Stimulated activated naive CD8-positive, alpha-beta T cell treated with anti-CD3 and anti-CD28 coated beads, Interleukin-15, Interleukin-2, amounts not matched to agents 100 U/mL and 50 U/mL, for 24 hours (primary cell): ENCODE measurements around the gene AGAP3.

Source experiments
- ATAC-seq: fragments of 150-1000 bp; cut with Tn5 transposase; one replicate; pipeline ENCODE4 v1.10.0; 2021
- DNase-seq: peaks from one replicate; pipeline ENCODE4 v3.0.0; 2021

Gene AGAP3

DNA sequence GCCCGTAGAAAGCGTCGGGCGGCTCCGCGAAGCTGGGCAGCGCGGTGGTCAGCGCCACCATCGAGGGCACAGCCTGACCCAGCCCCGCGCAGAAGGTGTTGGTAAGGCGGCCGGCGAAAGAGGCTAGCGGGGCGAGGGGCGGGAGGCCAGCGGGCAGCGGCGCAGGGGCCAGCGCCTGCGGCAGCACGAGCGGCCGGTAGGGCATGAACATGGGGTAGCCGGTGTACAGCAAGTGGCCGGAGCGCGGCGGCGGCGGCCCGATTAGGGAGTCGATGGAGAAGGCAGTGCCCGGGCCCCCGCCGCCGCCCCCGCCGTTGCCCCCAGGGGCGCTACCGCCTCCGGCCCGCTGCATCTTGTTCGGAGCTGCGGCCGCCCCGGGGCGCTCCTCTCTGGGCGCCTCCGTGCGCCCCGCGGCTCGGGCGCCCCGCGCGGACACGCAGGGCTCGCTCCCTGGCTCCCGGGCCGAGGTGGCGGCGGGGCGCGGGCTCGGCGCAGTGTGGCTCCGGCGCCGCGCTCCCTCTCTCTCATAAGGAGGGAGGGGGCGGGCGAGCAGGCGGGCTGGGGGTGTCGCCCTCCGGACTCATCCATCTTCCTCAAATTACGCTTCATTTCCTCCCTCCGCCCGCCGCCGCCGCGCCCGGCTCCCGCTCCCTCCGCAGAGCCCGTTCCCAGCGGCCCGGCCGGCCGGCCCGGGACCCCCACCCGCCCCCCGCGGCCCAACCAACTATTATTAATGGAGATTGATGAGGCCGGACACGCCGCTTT lies 81.1 kb downstream of the AGAP3 start, which contains the start of gene GBX1:
Gene GBX1 (minus strand): TSS at position 498 of the 765 bp plus-strand sequence. CDS start 146 bp downstream, at position 352.
- ATAC-seq (no peak), DNase-seq (peak; percentile 21)

GRCh38 chr7:151168003-151168786 lies 81.9 kb downstream of the AGAP3 start:
- ATAC-seq (peak; percentile 82), DNase-seq (peak; percentile 78)

GRCh38 chr7:151168787-151169162 lies 82.5 kb downstream of the AGAP3 start:
- DNase-seq (no peak), ATAC-seq (no peak)

- DNase-seq = peak; percentile 87
- ATAC-seq = peak; percentile 77
Measured at GRCh38 chr7:151172273-151173141, 86.2 kb downstream of the AGAP3 start.

- DNase-seq (no peak), ATAC-seq (no peak)
Measured at GRCh38 chr7:151173386-151174245, 87.3 kb downstream of the AGAP3 start.

DNA sequence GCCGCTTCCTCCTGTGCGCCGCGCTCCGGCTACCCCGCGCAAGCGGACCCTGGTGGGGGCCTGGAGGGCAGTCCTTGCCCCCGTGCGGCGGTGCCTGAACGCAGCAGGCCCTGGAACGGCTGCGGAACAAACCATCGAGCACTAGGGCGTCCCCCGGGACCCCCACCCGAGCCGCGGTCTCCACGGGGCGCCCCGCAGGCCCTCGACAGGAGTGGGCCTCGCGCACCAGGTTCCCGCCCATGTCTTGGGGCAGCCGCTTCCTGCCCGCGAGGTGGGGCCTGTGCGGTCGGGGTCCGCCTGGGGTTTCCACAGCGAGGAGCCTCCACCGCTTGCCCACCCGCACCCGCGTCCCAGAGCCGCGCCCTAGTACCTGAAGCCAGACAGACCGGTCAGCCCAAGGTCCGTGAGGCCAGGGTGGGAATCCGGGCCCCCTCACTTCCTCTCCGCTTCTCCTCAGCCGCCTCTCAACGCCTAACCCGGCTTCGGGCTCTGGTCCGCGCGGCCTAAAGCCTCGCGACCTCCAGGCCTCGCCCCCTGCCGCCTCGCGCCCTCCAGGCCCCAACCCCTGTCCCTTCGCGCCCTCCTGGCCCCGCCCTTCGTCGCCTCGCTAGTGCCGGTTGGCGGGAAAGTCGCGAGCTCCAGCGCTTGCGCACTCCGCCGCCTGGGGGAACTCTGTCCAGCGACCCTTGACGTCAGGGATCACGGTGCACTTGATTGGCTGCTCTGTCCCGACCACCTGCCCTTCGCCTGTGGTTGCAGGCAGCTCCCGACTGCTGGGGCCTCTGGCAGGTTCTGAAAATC lies 88.2 kb downstream of the AGAP3 start:
- DNase-seq (peak; percentile 21), ATAC-seq (no peak)

GRCh38 chr7:151175047-151175792 lies 88.9 kb downstream of the AGAP3 start:
- ATAC-seq = no peak
- DNase-seq = no peak

GRCh38 chr7:151175793-151176311 lies 89.6 kb downstream of the AGAP3 start:
- ATAC-seq = no peak
- DNase-seq = no peak

- no peak for ATAC-seq
- no peak for DNase-seq
Measured at GRCh38 chr7:151176401-151176800, 90.1 kb downstream of the AGAP3 start.

DNA sequence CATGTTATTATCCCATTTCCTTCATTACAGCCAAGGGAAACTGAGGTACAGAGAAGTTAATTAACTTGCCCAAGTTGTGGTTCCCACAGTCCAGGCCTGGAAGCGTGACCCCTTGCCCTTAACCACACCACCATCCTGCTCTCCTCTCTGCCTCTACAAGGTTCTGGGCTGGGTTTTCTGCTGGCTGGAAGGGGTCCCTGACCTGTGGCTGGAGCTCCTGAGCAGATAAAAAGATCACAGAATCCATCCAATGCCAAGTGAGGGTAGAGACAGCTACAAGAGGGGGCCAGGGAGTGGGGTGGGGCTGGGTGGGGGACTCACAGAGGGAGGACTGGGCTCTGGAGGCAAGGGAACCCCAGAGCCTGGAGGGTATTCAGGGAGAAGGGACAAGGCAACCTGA lies 91.0 kb downstream of the AGAP3 start:
- ATAC-seq = no peak
- no peak for DNase-seq

DNA sequence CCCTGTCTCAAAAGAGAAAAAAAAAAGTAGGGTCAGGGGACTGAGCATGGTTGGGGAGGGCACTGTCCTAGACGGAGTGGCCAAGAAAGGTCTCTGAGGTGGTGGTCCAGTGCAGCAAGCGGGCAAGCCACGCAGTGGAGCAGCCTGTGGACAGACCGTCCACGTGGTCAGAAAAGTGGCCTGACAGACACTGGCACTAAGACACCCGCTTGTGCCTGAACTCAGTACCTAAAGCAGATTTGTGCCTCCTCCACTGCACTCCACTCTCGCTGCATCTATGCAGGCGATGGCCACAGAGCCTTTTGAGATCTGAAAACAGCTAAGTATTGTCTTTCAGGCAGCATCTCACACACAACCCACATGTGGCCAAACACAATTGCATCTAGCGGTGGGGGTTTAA lies 92.0 kb downstream of the AGAP3 start:
- ATAC-seq (no peak), DNase-seq (no peak)

DNA sequence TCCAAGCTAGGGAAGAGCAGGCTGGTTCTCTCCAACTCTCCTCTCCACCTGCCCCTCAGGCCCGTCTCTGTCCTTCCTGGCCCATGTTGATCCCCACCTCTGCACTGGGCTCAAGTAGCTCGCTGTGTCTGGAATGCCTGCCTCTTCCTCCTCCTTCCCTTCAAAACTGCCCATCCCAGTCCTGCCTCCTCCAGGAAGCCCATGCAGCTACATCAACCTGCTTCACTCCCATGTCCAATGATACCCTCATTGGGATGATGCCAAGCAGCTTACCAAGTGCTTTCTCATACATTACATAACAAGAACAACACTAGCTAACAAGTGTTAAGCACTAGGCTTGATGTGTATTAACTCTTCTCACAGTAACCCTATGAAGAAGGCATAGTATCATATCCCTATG lies 92.6 kb downstream of the AGAP3 start:
- DNase-seq = no peak
- no peak for ATAC-seq

- DNase-seq (no peak), ATAC-seq (no peak)
Measured at GRCh38 chr7:151179287-151179860, 93.1 kb downstream of the AGAP3 start.

GRCh38 chr7:151179946-151180345 lies 93.7 kb downstream of the AGAP3 start:
- ATAC-seq = peak; percentile 24
- DNase-seq = no peak

- DNase-seq (no peak), ATAC-seq (peak; percentile 16)
Measured at GRCh38 chr7:151181011-151181431, 94.7 kb downstream of the AGAP3 start.

DNA sequence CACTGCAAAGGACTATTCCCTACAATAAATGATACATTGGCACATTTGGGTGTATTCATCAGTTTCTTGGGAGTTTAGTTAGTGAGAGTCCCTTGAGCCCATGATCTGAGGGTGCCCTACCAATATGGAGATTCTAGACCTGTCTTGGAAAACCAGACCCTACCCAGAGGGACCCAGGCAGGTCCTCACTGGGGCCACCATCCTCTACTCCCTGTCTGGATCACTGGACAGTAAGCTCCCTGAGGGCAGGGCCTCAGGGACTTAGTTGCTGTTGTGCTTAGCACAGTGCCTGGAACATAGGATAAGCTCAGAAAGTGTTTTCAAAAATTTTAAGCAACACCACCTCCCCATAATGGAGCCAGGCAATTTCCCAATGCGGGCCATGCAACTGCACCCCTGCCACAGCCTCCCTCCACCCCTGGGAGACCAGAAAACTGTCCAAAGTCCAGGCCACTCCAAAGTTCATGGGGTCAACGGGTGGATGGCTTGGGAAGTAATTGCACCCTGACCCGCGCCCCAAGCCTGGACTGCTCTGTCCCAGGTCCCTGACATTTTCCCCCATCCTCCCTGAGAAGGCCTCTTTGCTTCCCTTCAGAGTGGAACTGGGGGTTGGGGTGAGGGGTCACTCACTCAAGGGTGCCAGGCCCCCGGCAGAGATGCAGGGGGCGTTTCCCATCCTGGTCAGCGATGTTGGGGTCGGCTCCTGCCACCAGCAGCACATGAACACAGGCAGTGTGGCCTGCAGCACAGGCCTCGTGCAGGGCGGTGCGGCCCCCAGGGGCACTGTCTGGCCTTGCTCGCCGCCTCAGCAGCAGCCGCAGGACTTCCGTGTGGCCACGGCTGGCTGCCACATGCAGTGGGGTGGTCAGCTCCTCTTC lies 99.7 kb downstream of the AGAP3 start:
- no peak for DNase-seq
- no peak for ATAC-seq

- DNase-seq (no peak), ATAC-seq (no peak)
Measured at GRCh38 chr7:151186640-151187408, 100.5 kb downstream of the AGAP3 start, which contains the start of gene ASB10. TSS of gene ASB10 (minus strand) at chr7:151187250. CDS start at chr7:151187130, 120 bp downstream.
